Measurements from ENCODE around the gene ST14. TPM values are rescaled to one million over a fixed set of nuclear protein-coding genes. Genes with fewer than 3 reads are reported as not detected.
A peak's percentile ranks its signal among the peaks of the same experiment; 100 is the strongest.

The ST14 gene
- total RNA-seq, 1 donor from 2014 or later, result 43.2 TPM

DNA sequence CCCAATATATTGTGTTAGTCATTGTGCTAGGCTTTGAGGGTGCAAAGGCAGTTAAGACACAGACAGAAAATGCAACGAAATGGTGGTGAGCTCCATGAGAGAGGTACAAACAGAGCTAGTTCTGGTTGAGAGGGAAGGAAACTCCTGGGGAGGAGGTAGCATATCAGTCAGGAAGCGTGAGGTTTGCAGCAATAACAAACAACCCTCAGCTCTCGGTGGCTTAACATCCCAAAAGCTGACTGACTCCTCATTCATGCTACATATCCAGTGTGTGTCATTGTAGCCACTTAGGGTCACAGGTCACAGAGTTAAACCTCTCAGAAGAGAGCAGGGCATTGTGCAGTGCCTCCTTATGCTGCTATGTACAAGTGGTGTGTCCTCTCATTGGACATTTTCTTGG, 1.7 kb upstream of the ST14 start:
- no peaks in the 10 kb centered on the region for H3K27me3 ChIP-seq

DNA sequence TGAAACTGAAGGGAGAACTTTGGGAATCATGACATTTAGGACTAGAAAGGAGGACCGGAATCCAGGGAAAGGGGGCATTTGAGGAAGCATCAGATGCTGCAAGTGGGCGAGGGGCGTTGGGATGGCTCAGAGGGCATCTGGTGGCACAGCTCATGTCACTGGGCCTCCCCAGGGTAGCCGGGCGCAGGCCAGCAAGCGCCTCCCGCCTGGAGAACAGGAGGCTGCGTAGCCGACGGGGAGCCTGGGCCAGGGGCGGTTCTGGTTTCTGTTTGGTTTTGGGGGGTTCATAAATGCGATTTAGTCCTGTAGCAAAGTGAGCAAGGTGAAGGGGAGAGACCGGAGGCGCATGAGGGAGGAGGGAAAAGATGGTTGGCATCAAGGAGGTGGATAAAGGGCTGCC, 443 bp upstream of the ST14 start:
- no peak for DNase-seq (ENCODE audit: extremely low spot score in 2 of 2)
- Histone ChIP-seq H3K4me3 (peak overlapping the region; percentile 44 to 49), H3K27me3 (no peaks in the 10 kb centered on the region), H3K9me3 (no peaks in the 10 kb centered on the region), H3K27ac (no peak overlapping the region), H3K36me3 (no peaks in the 10 kb centered on the region), H3K4me1 (peaks cover 24% of the 10 kb centered on the region)
- TF ChIP-seq POLR2A (IDR thresholded peaks at IDR 0.05), result no peak
- TF ChIP-seq, protein P1, sequence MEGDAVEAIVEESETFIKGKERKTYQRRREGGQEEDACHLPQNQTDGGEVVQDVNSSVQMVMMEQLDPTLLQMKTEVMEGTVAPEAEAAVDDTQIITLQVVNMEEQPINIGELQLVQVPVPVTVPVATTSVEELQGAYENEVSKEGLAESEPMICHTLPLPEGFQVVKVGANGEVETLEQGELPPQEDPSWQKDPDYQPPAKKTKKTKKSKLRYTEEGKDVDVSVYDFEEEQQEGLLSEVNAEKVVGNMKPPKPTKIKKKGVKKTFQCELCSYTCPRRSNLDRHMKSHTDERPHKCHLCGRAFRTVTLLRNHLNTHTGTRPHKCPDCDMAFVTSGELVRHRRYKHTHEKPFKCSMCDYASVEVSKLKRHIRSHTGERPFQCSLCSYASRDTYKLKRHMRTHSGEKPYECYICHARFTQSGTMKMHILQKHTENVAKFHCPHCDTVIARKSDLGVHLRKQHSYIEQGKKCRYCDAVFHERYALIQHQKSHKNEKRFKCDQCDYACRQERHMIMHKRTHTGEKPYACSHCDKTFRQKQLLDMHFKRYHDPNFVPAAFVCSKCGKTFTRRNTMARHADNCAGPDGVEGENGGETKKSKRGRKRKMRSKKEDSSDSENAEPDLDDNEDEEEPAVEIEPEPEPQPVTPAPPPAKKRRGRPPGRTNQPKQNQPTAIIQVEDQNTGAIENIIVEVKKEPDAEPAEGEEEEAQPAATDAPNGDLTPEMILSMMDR (IDR thresholded peaks at IDR 0.05), result no peak
- no peak for TF ChIP-seq POLR2AphosphoS5 (IDR thresholded peaks at IDR 0.05; ENCODE audit: insufficient read depth in 1 of 2, low read depth in 1 of 2)
- intact Hi-C loops (cut with DNase I), result no loop called here

More for the DNA sequence above, 1.7 kb upstream of the ST14 start:
- no peak overlapping the region for H3K27ac ChIP-seq
- intact Hi-C loops (cut with DNase I), result no loop called here
- no peaks in the 10 kb centered on the region for H3K36me3 ChIP-seq
- TF ChIP-seq POLR2A (IDR thresholded peaks at IDR 0.05) (no peak), POLR2AphosphoS5 (IDR thresholded peaks at IDR 0.05; ENCODE audit: insufficient read depth in 1 of 2, low read depth in 1 of 2) (no peak)
- TF ChIP-seq, protein P1 (IDR thresholded peaks at IDR 0.05), result no peak
- H3K4me1 ChIP-seq, result peaks cover 11% of the 10 kb centered on the region
- H3K4me3 ChIP-seq, result no peak overlapping the region
- DNase-seq (ENCODE audit: extremely low spot score in 2 of 2), result no peak
- H3K9me3 ChIP-seq, result no peaks in the 10 kb centered on the region

DNA sequence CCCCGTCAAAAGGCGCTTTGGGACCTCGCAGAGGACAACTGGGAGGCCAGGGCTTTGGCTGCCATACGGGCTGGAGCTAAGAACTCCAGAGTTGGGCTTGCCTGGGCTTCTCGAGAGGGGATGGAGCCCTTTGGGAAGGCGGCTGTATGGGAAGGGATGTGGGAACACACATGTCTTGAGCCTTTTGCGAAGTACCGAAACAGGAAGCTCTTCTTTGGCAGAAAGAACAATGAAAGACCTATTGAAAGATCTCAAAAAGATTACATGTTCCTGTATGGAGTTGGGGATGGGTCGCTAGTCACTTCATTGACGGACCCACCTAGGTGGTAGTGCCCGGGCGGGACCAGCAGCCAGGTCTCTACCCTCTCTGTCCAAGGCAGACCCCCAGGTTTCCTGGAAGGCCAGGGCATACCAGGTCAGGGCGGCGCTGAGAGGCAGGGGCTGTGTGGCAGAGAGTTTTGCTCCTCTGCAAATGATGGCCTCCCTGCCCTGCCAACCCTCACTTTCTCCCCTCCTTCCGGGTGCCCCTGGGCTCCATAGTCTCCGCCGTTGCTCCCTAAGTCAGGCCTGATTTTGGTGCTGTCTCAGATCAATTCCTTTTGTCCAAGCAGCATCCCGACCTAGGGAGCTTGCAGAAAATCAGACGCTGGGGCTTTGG, 1.0 kb downstream of the ST14 start:
- no peaks in the 10 kb centered on the region for H3K9me3 ChIP-seq
- peak overlapping the region; percentile 44 to 49 for H3K4me3 ChIP-seq
- intact Hi-C loops (cut with DNase I), result no loop called here
- no peak for DNase-seq (ENCODE audit: extremely low spot score in 2 of 2)
- H3K4me1 ChIP-seq, result peaks cover 24% of the 10 kb centered on the region
- TF ChIP-seq POLR2AphosphoS5 (IDR thresholded peaks at IDR 0.05; ENCODE audit: insufficient read depth in 1 of 2, low read depth in 1 of 2) (no peak), POLR2A (IDR thresholded peaks at IDR 0.05) (no peak)
- TF ChIP-seq, protein P1 (IDR thresholded peaks at IDR 0.05), result no peak
- peak overlapping the region; percentile 71 for H3K27ac ChIP-seq
- no peaks in the 10 kb centered on the region for H3K27me3 ChIP-seq
- no peaks in the 10 kb centered on the region for H3K36me3 ChIP-seq

DNA sequence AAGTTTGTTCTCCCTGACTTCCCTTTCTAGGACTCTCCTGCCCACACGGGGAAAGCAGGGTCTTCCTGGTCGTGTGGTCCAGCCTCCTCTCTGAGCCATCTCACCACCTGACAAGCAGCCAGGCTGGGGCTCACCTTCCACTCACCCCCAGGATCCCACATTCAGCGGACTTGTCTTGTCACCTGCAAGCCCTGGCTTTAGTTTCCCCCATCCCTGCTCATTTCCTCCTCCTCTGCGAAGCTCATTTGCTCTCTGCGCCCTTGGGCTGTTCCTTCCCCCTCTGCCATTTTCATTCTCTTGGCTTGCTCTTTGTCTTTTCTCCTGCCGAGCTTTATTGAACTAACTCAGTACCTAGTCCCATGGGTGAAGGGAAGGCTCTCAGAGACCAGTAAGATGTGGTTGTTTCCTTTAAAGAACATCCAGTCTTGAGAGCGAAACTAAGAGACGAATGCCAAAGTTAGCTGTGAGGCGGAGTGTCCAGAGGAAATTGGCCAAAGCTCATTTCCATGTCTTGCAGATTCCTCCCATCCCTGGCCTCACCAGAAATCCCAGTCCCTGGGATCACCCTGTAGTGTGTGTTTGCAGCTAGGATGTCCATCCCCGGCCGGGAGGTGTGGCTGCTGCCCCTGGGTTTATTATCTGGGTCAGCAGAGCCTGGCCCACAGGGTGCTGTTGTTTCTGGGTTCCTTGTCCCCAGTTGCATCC, 2.0 kb downstream of the ST14 start:
- Histone ChIP-seq H3K27me3 (no peaks in the 10 kb centered on the region), H3K4me1 (peaks cover 24% of the 10 kb centered on the region), H3K4me3 (peak overlapping the region in 1 of 2 donors; percentile 44), H3K27ac (no peak overlapping the region), H3K36me3 (no peaks in the 10 kb centered on the region), H3K9me3 (no peaks in the 10 kb centered on the region)
- TF ChIP-seq, protein P1 (IDR thresholded peaks at IDR 0.05), result no peak
- TF ChIP-seq POLR2A (IDR thresholded peaks at IDR 0.05) (no peak), POLR2AphosphoS5 (IDR thresholded peaks at IDR 0.05; ENCODE audit: insufficient read depth in 1 of 2, low read depth in 1 of 2) (no peak)
- intact Hi-C loops (cut with DNase I), result no loop called here
- DNase-seq (ENCODE audit: extremely low spot score in 2 of 2), result no peak

DNA sequence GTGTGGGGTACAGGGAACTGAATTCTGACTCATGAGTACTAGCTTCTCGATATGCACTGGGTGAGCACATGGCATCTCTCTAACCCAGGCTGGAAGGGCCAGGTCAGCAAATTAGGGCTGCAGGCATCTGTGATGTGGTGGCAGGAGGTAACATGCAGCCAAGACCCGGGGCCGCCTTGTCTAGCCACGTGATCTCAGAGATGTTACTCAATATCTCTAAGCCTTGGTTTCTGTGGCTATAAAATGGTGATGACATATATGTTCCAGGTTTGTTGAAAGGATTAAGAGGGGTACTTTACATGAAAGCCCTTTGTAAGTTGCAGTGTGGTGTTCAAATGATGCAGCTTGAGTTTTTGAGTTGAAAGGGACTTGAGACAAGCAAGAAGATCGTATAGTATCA, 3.2 kb downstream of the ST14 start:
- peak in 1 of 2 donors; percentile 58 for TF ChIP-seq POLR2AphosphoS5 (IDR thresholded peaks at IDR 0.05; ENCODE audit: insufficient read depth in 1 of 2, low read depth in 1 of 2)
- TF ChIP-seq, protein P1 (IDR thresholded peaks at IDR 0.05), result no peak
- TF ChIP-seq POLR2A (IDR thresholded peaks at IDR 0.05), result no peak
- H3K27me3 ChIP-seq, result no peaks in the 10 kb centered on the region
- intact Hi-C loops (cut with DNase I), result no loop called here
- H3K9me3 ChIP-seq, result no peaks in the 10 kb centered on the region
- no peak overlapping the region for H3K27ac ChIP-seq
- DNase-seq (ENCODE audit: extremely low spot score in 2 of 2), result no peak
- H3K4me3 ChIP-seq, result no peak overlapping the region
- no peaks in the 10 kb centered on the region for H3K36me3 ChIP-seq
- H3K4me1 ChIP-seq, result peaks cover 24% of the 10 kb centered on the region

All from vagina (tissue), 2 donors.